Thyroid gland (tissue), 4 donors: ENCODE measurements around the gene AMELY. TPM values are rescaled to one million over a fixed set of nuclear protein-coding genes. Genes with fewer than 3 reads are reported as not detected.
"Not testable (repeated sequence)": the region's sequence is repeated elsewhere in the genome, so short reads cannot be mapped to it uniquely, and the experiment has no call there.

ENCODE experiments used
- DNase-seq, 2 donors: peaks; one replicate each; pipeline ENCODE4 v3.0.0-alpha.2; 2019
- H3K27ac ChIP-seq, 3 donors: fragments of 200-600 bp; sonication (generic); 1 replicate in 2 of 3; 2 replicates in 1 of 3; pipeline ENCODE4 v1.5.1; 2016 to 2019; ENCODE audit warnings: mild to moderate bottlenecking in 1 of 3, moderate library complexity in 1 of 3
- H3K27me3 ChIP-seq: fragments of 200-600 bp; sonication (generic); one replicate; pipeline ENCODE4 v1.5.1; 2019
- H3K36me3 ChIP-seq, 2 donors: fragments of 200-600 bp; sonication (generic); one replicate each; pipeline ENCODE4 v1.5.1; 2016 to 2019
- H3K4me1 ChIP-seq, 2 donors: fragments of 200-600 bp; sonication (generic); one replicate each; pipeline ENCODE4 v1.5.1; 2017 to 2019
- H3K4me3 ChIP-seq, 3 donors: fragments of 200-600 bp; sonication (generic); replicated peaks in 1 of 3; 1 replicate in 2 of 3; 2 replicates in 1 of 3; pipeline ENCODE4 v1.5.1; 2016; ENCODE audit warnings: mild to moderate bottlenecking in 1 of 3
- H3K9me3 ChIP-seq: fragments of 200-600 bp; sonication (generic); one replicate; pipeline ENCODE4 v1.5.1; 2017
- POLR2A ChIP-seq, 2 donors: fragments of 450-650 bp; IDR thresholded peaks; one replicate each; pipeline ENCODE4 v1.6.1; 2017; ENCODE audit warnings: antibody characterized with exemption in 2 of 2, mild to moderate bottlenecking in 2 of 2, moderate library complexity in 1 of 2
- WGBS, 2 donors: methylation state at CpG; one replicate each; pipeline ENCODE4 v1.1.5; 2017; 5-methylcytosine and 5-hydroxymethylcytosine counted together
- intact Hi-C: fragments of 100-400 bp; cut with DNase I; formaldehyde crosslinking; loops from one replicate; pipeline ENCODE4 v1.15.1; 2023
- total RNA-seq, 4 donors: library from RNA; depleted of rRNA; stranded (reverse); fragments of >200 nt; gene quantifications; one replicate each; pipeline ENCODE4 v1.2.3, GENCODE V29; 2016
- TF ChIP-seq, protein P1 (sequence below), 6 experiments: fragments of 200-600 bp in 3 of 6; fragments of 450-650 bp in 3 of 6; sonication (generic) in 3 of 6; IDR thresholded peaks; one replicate each; pipeline ENCODE4 v1.5.1; 2016 to 2019; ENCODE audit warnings: antibody characterized with exemption in 6 of 6, mild to moderate bottlenecking in 2 of 6, inconsistent platforms in 1 of 6, moderate library complexity in 1 of 6

Gene AMELY
- total RNA-seq, 4 donors from 2014 or later = not detected

GRCh38 chrY:6910372-6911252 lies 940 bp downstream of the AMELY start, which contains the start of gene TBL1Y:
Gene TBL1Y, plus strand, starts transcription at chrY:6910697. Its CDS starts 114,388 bp downstream, at chrY:7025085.
- Histone ChIP-seq H3K9me3 (no peaks in the 10 kb centered on the region), H3K36me3 (no peaks in the 10 kb centered on the region), H3K27ac (peak within 1 kb of the TSS in 1 of 3 donors; percentile 78), H3K4me3 (peak within 1 kb of the TSS in 1 of 3 donors; percentile 37), H3K27me3 (no peaks in the 10 kb centered on the region), H3K4me1 (no peaks in the 10 kb centered on the region)
- TF ChIP-seq, protein P1, sequence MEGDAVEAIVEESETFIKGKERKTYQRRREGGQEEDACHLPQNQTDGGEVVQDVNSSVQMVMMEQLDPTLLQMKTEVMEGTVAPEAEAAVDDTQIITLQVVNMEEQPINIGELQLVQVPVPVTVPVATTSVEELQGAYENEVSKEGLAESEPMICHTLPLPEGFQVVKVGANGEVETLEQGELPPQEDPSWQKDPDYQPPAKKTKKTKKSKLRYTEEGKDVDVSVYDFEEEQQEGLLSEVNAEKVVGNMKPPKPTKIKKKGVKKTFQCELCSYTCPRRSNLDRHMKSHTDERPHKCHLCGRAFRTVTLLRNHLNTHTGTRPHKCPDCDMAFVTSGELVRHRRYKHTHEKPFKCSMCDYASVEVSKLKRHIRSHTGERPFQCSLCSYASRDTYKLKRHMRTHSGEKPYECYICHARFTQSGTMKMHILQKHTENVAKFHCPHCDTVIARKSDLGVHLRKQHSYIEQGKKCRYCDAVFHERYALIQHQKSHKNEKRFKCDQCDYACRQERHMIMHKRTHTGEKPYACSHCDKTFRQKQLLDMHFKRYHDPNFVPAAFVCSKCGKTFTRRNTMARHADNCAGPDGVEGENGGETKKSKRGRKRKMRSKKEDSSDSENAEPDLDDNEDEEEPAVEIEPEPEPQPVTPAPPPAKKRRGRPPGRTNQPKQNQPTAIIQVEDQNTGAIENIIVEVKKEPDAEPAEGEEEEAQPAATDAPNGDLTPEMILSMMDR (IDR thresholded peaks at IDR 0.05) = no peak
- TF ChIP-seq POLR2A (IDR thresholded peaks at IDR 0.05) = no peak
- 0% methylated on average over 2 of the region's 91 CpGs; no CpG with 5 or more reads in 1 of the 2 donors for WGBS, 2 donors
- intact Hi-C loops = no loop called here
- peak; percentile 85 to 86 for DNase-seq

- TF ChIP-seq, protein P1 (IDR thresholded peaks at IDR 0.05) = no peak
- TF ChIP-seq POLR2A (IDR thresholded peaks at IDR 0.05) = no peak
- peak; percentile 52 to 55 for DNase-seq
- Histone ChIP-seq H3K4me3 (no peak overlapping the region), H3K9me3 (no peaks in the 10 kb centered on the region), H3K36me3 (no peaks in the 10 kb centered on the region), H3K27ac (peak overlapping the region in 1 of 3 donors; percentile 59), H3K27me3 (no peaks in the 10 kb centered on the region), H3K4me1 (no peaks in the 10 kb centered on the region)
- intact Hi-C loops = no loop called here
- WGBS, 2 donors = 0% methylated on average over 11 of the region's 14 CpGs; no CpG with 5 or more reads in 1 of the 2 donors
Measured at GRCh38 chrY:6909856-6910255, 1.7 kb downstream of the AMELY start.

- 0% methylated on average over 4 to 14 of the region's 14 CpGs for WGBS, 2 donors
- Histone ChIP-seq H3K4me1 (no peaks in the 10 kb centered on the region), H3K9me3 (no peaks in the 10 kb centered on the region), H3K4me3 (no peak overlapping the region), H3K27ac (peak overlapping the region in 1 of 3 donors; percentile 59), H3K36me3 (no peaks in the 10 kb centered on the region), H3K27me3 (no peaks in the 10 kb centered on the region)
- intact Hi-C loops = no loop called here
- TF ChIP-seq POLR2A (IDR thresholded peaks at IDR 0.05) = no peak
- TF ChIP-seq, protein P1 (IDR thresholded peaks at IDR 0.05) = no peak
- DNase-seq = peak; percentile 81 to 82
Measured at GRCh38 chrY:6909118-6909521, 2.4 kb downstream of the AMELY start.

DNA sequence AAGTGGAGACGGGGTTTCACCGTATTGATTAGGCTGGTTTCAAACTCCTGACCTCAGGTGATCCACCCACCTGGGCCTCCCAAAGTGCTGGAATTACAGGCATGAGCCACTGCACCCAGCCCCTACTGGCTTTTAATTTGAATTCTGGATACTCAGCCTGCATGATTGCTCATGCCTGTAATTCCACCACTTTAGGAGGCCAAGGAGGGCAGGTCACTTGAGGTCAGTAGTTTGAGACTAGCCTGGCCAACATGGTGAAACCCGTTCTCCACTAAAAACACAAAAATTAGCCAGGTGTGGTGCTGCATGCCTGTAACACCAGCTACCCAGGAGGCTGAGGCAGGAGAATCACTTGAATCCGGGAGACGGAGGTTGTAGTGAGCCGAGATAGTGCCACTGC lies 3.5 kb downstream of the AMELY start:
- H3K27me3 ChIP-seq, H3K4me1 ChIP-seq, H3K9me3 ChIP-seq, H3K4me3 ChIP-seq, intact Hi-C loops, H3K36me3 ChIP-seq, H3K27ac ChIP-seq: not testable (repeated sequence)
- peak; percentile 69 to 74 for DNase-seq
- WGBS, 2 donors = 17 to 20% methylated on average over 6 of the region's 6 CpGs

DNA sequence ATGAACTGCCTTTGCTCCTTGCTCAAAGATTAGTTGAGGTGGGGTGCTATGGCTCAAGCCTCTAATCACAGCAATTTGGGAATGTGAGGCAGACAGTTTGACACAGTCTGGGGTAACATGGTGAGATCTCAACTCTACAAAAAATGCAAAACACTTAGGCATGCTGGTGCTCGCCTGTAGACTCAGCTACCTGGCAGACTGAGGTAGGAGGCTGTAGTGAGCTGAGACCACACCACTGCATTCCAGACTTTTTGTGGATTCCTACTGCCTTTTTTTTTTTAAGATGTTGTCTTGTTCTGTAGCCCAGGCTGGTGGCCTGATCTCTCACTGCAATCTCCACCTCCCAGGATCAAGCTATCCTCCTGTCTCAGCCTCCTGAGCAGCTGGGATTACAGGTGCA lies 4.0 kb downstream of the AMELY start:
- H3K27ac ChIP-seq = no peak overlapping the region
- no peak overlapping the region for H3K4me3 ChIP-seq
- intact Hi-C loops = no loop called here
- no peaks in the 10 kb centered on the region for H3K4me1 ChIP-seq
- H3K27me3 ChIP-seq = no peaks in the 10 kb centered on the region
- no peak for DNase-seq
- TF ChIP-seq, protein P1 (IDR thresholded peaks at IDR 0.05) = no peak
- TF ChIP-seq POLR2A (IDR thresholded peaks at IDR 0.05) = no peak
- H3K36me3 ChIP-seq = no peaks in the 10 kb centered on the region
- WGBS, 2 donors = 100% methylated on average over 1 of the region's 1 CpG
- H3K9me3 ChIP-seq = no peaks in the 10 kb centered on the region

GRCh38 chrY:6902116-6902515 lies 9.4 kb downstream of the AMELY start:
- H3K4me3 ChIP-seq, H3K9me3 ChIP-seq, H3K4me1 ChIP-seq, H3K27ac ChIP-seq, intact Hi-C loops, H3K36me3 ChIP-seq, H3K27me3 ChIP-seq, DNase-seq: not testable (repeated sequence)
